ENCODE data around the gene UNC5B.

Gene UNC5B

GRCh38 chr10:71236822-71237682, 24.7 kb downstream of the UNC5B start:
- H3K27me3 ChIP-seq (ENCODE audit: insufficient read depth, poor library complexity, severe bottlenecking) = no peaks in the 10 kb centered on the region
- no peak for TF ChIP-seq REST (IDR thresholded peaks at IDR 0.05; ENCODE audit: insufficient replicate concordance, low read depth)
- no peak for TF ChIP-seq POLR2AphosphoS5 (IDR thresholded peaks at IDR 0.05; ENCODE audit: low read depth)
- no peak for TF ChIP-seq SPI1 (IDR thresholded peaks at IDR 0.05; ENCODE audit: borderline replicate concordance, low read depth)
- no peak for TF ChIP-seq GABPA (IDR thresholded peaks at IDR 0.05; ENCODE audit: low read depth)
- no peak overlapping the region for H3K4me3 ChIP-seq (replicated peaks; ENCODE audit: insufficient read depth, low read length)
- DNase-seq (ENCODE audit: low read depth in 1 of 2, low spot score in 1 of 2) = no peak
- H3K27ac ChIP-seq (replicated peaks) = no peak overlapping the region

GRCh38 chr10:71237843-71238623, 25.7 kb downstream of the UNC5B start:
- no peak for DNase-seq (ENCODE audit: low read depth in 1 of 2, low spot score in 1 of 2)
- TF ChIP-seq REST (IDR thresholded peaks at IDR 0.05; ENCODE audit: insufficient replicate concordance, low read depth) = no peak
- Histone ChIP-seq H3K27ac (replicated peaks) (no peak overlapping the region), H3K4me3 (replicated peaks; ENCODE audit: insufficient read depth, low read length) (no peak overlapping the region), H3K27me3 (ENCODE audit: insufficient read depth, poor library complexity, severe bottlenecking) (no peaks in the 10 kb centered on the region)

- no peak overlapping the region for H3K27ac ChIP-seq (replicated peaks)
- no peaks in the 10 kb centered on the region for H3K27me3 ChIP-seq (ENCODE audit: insufficient read depth, poor library complexity, severe bottlenecking)
- TF ChIP-seq POLR2AphosphoS5 (IDR thresholded peaks at IDR 0.05; ENCODE audit: low read depth) (no peak), SPI1 (IDR thresholded peaks at IDR 0.05; ENCODE audit: borderline replicate concordance, low read depth) (no peak), REST (IDR thresholded peaks at IDR 0.05; ENCODE audit: insufficient replicate concordance, low read depth) (no peak), CTCF (IDR thresholded peaks at IDR 0.05; ENCODE audit: insufficient read depth, low read length) (no peak), GABPA (IDR thresholded peaks at IDR 0.05; ENCODE audit: low read depth) (no peak)
- H3K4me3 ChIP-seq (replicated peaks; ENCODE audit: insufficient read depth, low read length) = no peak overlapping the region
- no peak for DNase-seq (ENCODE audit: low read depth in 1 of 2, low spot score in 1 of 2)
Measured at GRCh38 chr10:71238626-71239025, 26.3 kb downstream of the UNC5B start.
